Loucy (cell line): ENCODE data around the gene MALRD1.

Experiments used
- H2AFZ ChIP-seq: fragments of 200-600 bp; sonication (generic); 2 replicates; pipeline ENCODE4 v1.6.0; 2016; ENCODE audit warnings: antibody characterized with exemption, mild to moderate bottlenecking, low read length, moderate library complexity
- H3F3A ChIP-seq: fragments of 200-600 bp; 2 replicates; pipeline ENCODE4 v1.6.0; 2016; ENCODE audit warnings: antibody characterized with exemption, low read depth, mild to moderate bottlenecking
- H3K27me3 ChIP-seq: fragments of 200-600 bp; sonication (generic); 2 replicates; pipeline ENCODE4 v1.6.1; 2014; ENCODE audit warnings: low read length, mild to moderate bottlenecking; ENCODE audit not compliant: insufficient read depth, poor library complexity, severe bottlenecking
- H3K36me3 ChIP-seq: fragments of 200-600 bp; sonication (generic); 2 replicates; pipeline ENCODE4 v1.6.1; 2016; ENCODE audit warnings: low read length; ENCODE audit not compliant: insufficient read depth
- H3K4me1 ChIP-seq: fragments of 200-600 bp; sonication (generic); 2 replicates; pipeline ENCODE4 v1.5.1; 2014; ENCODE audit warnings: low read length, mild to moderate bottlenecking; ENCODE audit not compliant: insufficient read depth, poor library complexity, severe bottlenecking
- H3K4me2 ChIP-seq: fragments of 200-600 bp; sonication (generic); 2 replicates; pipeline ENCODE4 v1.6.0; 2014; ENCODE audit warnings: antibody characterized with exemption, low read length, low read depth, mild to moderate bottlenecking; ENCODE audit not compliant: poor library complexity, severe bottlenecking
- H3K4me3 ChIP-seq: fragments of 200-600 bp; sonication (generic); 2 replicates; pipeline ENCODE4 v1.5.1; 2014; ENCODE audit warnings: low read length, mild to moderate bottlenecking, mixed read lengths; ENCODE audit not compliant: poor library complexity, severe bottlenecking
- H3K79me2 ChIP-seq: fragments of 200-600 bp; sonication (generic); 2 replicates; pipeline ENCODE4 v1.6.1; 2014; ENCODE audit warnings: low read length; ENCODE audit not compliant: insufficient read depth
- H3K9ac ChIP-seq: fragments of 200-600 bp; sonication (generic); 2 replicates; pipeline ENCODE4 v1.6.0; 2014; ENCODE audit warnings: mild to moderate bottlenecking, low read depth, low read length, moderate library complexity; ENCODE audit not compliant: poor library complexity, severe bottlenecking
- H3K9me2 ChIP-seq: fragments of 200-600 bp; sonication (generic); replicated peaks from 2 replicates; pipeline ENCODE4 v1.6.1; 2016; ENCODE audit warnings: low read depth, low read length, mixed read lengths
- H3K9me3 ChIP-seq: fragments of 200-600 bp; sonication (generic); 2 replicates; pipeline ENCODE4 v1.6.1; 2014; ENCODE audit warnings: mild to moderate bottlenecking, antibody characterized with exemption, low read length, low read depth; ENCODE audit not compliant: insufficient read depth
- H4K20me1 ChIP-seq: fragments of 200-600 bp; sonication (generic); 2 replicates; pipeline ENCODE4 v1.6.0; 2014; ENCODE audit warnings: antibody characterized with exemption, low read length, mild to moderate bottlenecking; ENCODE audit not compliant: insufficient read depth, poor library complexity, severe bottlenecking
- EZH2phosphoT487 ChIP-seq: fragments of 200-600 bp; IDR thresholded peaks from 2 replicates; pipeline ENCODE4 v1.6.1; 2018; ENCODE audit warnings: antibody characterized with exemption, mild to moderate bottlenecking, moderate library complexity, borderline replicate concordance
- TF ChIP-seq, protein P1 (sequence below): fragments of 200-600 bp; sonication (generic); conservative IDR thresholded peaks from 2 replicates; pipeline ENCODE4 v1.5.1; 2014; ENCODE audit warnings: mild to moderate bottlenecking, antibody characterized with exemption, low read length

Gene MALRD1

DNA sequence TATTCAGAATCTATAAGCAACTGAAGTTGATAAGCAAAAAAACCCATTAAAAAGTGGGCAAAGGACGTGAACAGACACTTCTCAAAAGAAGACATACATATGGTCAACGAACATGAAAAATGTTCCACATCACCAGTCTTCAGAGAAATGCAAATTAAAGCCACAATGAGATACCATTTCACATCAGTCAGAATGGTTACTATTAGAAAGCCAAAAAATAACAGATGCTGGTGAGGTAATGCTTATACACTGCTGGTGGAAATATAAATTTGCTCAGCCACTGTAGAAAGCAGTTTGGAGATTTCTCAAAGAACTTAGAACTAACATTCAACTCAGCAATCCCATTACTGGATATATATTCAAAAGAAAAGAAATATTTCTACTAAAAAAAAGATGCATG lies 434.8 kb downstream of the MALRD1 start:
- H3K4me2 ChIP-seq = no peak overlapping the region
- H2AFZ ChIP-seq = no peak overlapping the region
- H3K4me3 ChIP-seq = no peak overlapping the region
- TF ChIP-seq, protein P1, sequence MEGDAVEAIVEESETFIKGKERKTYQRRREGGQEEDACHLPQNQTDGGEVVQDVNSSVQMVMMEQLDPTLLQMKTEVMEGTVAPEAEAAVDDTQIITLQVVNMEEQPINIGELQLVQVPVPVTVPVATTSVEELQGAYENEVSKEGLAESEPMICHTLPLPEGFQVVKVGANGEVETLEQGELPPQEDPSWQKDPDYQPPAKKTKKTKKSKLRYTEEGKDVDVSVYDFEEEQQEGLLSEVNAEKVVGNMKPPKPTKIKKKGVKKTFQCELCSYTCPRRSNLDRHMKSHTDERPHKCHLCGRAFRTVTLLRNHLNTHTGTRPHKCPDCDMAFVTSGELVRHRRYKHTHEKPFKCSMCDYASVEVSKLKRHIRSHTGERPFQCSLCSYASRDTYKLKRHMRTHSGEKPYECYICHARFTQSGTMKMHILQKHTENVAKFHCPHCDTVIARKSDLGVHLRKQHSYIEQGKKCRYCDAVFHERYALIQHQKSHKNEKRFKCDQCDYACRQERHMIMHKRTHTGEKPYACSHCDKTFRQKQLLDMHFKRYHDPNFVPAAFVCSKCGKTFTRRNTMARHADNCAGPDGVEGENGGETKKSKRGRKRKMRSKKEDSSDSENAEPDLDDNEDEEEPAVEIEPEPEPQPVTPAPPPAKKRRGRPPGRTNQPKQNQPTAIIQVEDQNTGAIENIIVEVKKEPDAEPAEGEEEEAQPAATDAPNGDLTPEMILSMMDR = no peak
- TF ChIP-seq EZH2phosphoT487 = no peak
- H3K9me3 ChIP-seq = no peaks in the 10 kb centered on the region
- no peaks in the 10 kb centered on the region for H3K79me2 ChIP-seq
- no peaks in the 10 kb centered on the region for H3K27me3 ChIP-seq
- no peak overlapping the region for H3K9ac ChIP-seq
- no peaks in the 10 kb centered on the region for H3K4me1 ChIP-seq
- H4K20me1 ChIP-seq = no peaks in the 10 kb centered on the region
- H3K36me3 ChIP-seq = no peaks in the 10 kb centered on the region
- H3F3A ChIP-seq = no peaks in the 10 kb centered on the region
- no peaks in the 10 kb centered on the region for H3K9me2 ChIP-seq

DNA sequence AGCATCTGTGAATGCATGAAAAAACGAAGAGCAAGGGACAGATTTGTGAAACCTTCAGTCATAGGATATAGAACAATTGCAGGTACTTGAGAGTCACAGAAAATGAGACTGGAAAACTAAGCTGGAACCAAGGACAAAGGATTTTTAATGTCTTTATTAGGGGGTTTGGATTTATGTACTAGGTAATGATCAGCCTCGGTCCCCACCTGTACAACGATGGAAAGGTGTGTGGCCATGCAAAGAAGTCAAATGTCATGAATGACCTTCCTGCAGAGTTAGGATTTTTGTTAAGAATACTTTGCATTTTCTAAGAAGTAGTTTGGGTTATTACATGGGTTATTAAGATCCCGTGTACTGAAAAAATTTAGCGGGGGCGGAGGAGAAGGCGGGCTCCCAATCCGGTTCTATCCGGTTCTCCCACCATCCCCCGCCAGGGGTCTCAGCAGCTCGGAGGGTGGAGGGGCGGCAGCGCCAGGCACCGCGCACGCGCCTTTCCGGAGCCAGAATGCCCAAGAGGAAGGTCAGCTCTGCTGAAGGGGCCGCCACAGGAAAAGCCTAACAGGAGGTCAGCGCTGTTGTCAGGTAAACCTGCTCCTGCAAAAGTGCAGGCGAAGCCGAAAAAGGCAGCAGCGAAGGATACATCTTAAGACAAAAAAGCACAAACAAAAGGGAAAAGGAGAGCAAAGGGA lies 440.1 kb downstream of the MALRD1 start:
- Histone ChIP-seq H4K20me1 (no peaks in the 10 kb centered on the region), H3K4me2 (peak overlapping the region; percentile 45), H3K4me1 (no peaks in the 10 kb centered on the region), H2AFZ (peak overlapping the region; percentile 86), H3K9me2 (no peaks in the 10 kb centered on the region), H3K36me3 (no peaks in the 10 kb centered on the region), H3K4me3 (peak overlapping the region; percentile 58), H3K9ac (peak overlapping the region; percentile 62), H3K9me3 (no peaks in the 10 kb centered on the region), H3F3A (no peaks in the 10 kb centered on the region), H3K27me3 (no peaks in the 10 kb centered on the region), H3K79me2 (no peaks in the 10 kb centered on the region)
- TF ChIP-seq, protein P1 = no peak
- no peak for TF ChIP-seq EZH2phosphoT487

GRCh38 chr10:19491166-19491565 lies 442.6 kb downstream of the MALRD1 start:
- H3K4me1 ChIP-seq = no peaks in the 10 kb centered on the region
- no peak overlapping the region for H3K9ac ChIP-seq
- no peak for TF ChIP-seq EZH2phosphoT487
- TF ChIP-seq, protein P1 = no peak
- no peak overlapping the region for H3K4me3 ChIP-seq
- no peak overlapping the region for H2AFZ ChIP-seq
- no peaks in the 10 kb centered on the region for H3K9me3 ChIP-seq
- H3K9me2 ChIP-seq = no peaks in the 10 kb centered on the region
- H3K27me3 ChIP-seq = no peaks in the 10 kb centered on the region
- no peak overlapping the region for H3K4me2 ChIP-seq
- no peaks in the 10 kb centered on the region for H3F3A ChIP-seq
- H4K20me1 ChIP-seq = no peaks in the 10 kb centered on the region
- no peaks in the 10 kb centered on the region for H3K79me2 ChIP-seq
- H3K36me3 ChIP-seq = no peaks in the 10 kb centered on the region
